HUES6 (cell line): Measurements from ENCODE around the gene PIK3R3.

ENCODE experiments used
- H3K27ac ChIP-seq: 2 replicates; pipeline ENCODE4 v1.7.0; 2013; ENCODE audit warnings: low read depth, mild to moderate bottlenecking, low read length, inconsistent platforms
- H3K27me3 ChIP-seq: 2 replicates; pipeline ENCODE4 v1.6.1; 2013; ENCODE audit warnings: low read length; ENCODE audit not compliant: control insufficient read depth, insufficient read depth
- H3K36me3 ChIP-seq: 2 replicates; pipeline ENCODE4 v1.6.1; 2013; ENCODE audit warnings: low read length; ENCODE audit not compliant: control insufficient read depth, insufficient read depth
- H3K4me1 ChIP-seq: 2 replicates; pipeline ENCODE4 v1.6.1; 2013; ENCODE audit warnings: low read length; ENCODE audit not compliant: control insufficient read depth, insufficient read depth
- H3K4me3 ChIP-seq: 2 replicates; pipeline ENCODE4 v1.5.1; 2013; ENCODE audit warnings: low read depth, low read length
- H3K9ac ChIP-seq: one replicate; pipeline ENCODE4 v1.6.1; 2013; ENCODE audit warnings: mild to moderate bottlenecking, low read length
- H3K9me3 ChIP-seq: 2 replicates; pipeline ENCODE4 v1.6.1; 2013; ENCODE audit warnings: low read depth, low read length; ENCODE audit not compliant: control insufficient read depth, insufficient read depth

PIK3R3 gene

GRCh38 chr1:46171871-46172270, 39.4 kb upstream of the PIK3R3 start:
- H3K36me3 ChIP-seq: no peaks in the 10 kb centered on the region
- no peaks in the 10 kb centered on the region for H3K9me3 ChIP-seq
- H3K9ac ChIP-seq: no peak overlapping the region
- no peak overlapping the region for H3K4me3 ChIP-seq
- peaks cover 36% of the 10 kb centered on the region for H3K4me1 ChIP-seq
- no peak overlapping the region for H3K27ac ChIP-seq
- H3K27me3 ChIP-seq: no peaks in the 10 kb centered on the region; the same call in 1 of the 2 replicates

- H3K27ac ChIP-seq: no peak overlapping the region
- H3K4me1 ChIP-seq: peaks cover 36% of the 10 kb centered on the region
- no peak overlapping the region for H3K9ac ChIP-seq
- no peaks in the 10 kb centered on the region for H3K9me3 ChIP-seq
- peaks cover 4% of the 10 kb centered on the region; the same call in 1 of the 2 replicates for H3K27me3 ChIP-seq
- no peak overlapping the region for H3K4me3 ChIP-seq
- no peaks in the 10 kb centered on the region for H3K36me3 ChIP-seq
Measured at GRCh38 chr1:46171351-46171750, 38.9 kb upstream of the PIK3R3 start.

GRCh38 chr1:46169811-46170454, 37.5 kb upstream of the PIK3R3 start:
- Histone ChIP-seq H3K27me3 (peaks cover 5% of the 10 kb centered on the region; the same call in 1 of the 2 replicates), H3K4me1 (peaks cover 29% of the 10 kb centered on the region), H3K9me3 (no peaks in the 10 kb centered on the region), H3K36me3 (no peaks in the 10 kb centered on the region), H3K4me3 (no peak overlapping the region), H3K27ac (no peak overlapping the region), H3K9ac (no peak overlapping the region)

GRCh38 chr1:46168477-46168876, 36.0 kb upstream of the PIK3R3 start:
- H3K9ac ChIP-seq: no peak overlapping the region
- H3K4me1 ChIP-seq: peaks cover 14% of the 10 kb centered on the region
- no peak overlapping the region for H3K27ac ChIP-seq
- H3K9me3 ChIP-seq: no peaks in the 10 kb centered on the region
- no peak overlapping the region for H3K4me3 ChIP-seq
- H3K36me3 ChIP-seq: no peaks in the 10 kb centered on the region
- peaks cover 5% of the 10 kb centered on the region; the same call in 1 of the 2 replicates for H3K27me3 ChIP-seq

GRCh38 chr1:46166521-46167462, 34.4 kb upstream of the PIK3R3 start:
- Histone ChIP-seq H3K27me3 (peaks cover 5% of the 10 kb centered on the region; the same call in 1 of the 2 replicates), H3K9me3 (no peaks in the 10 kb centered on the region), H3K9ac (no peak overlapping the region), H3K36me3 (no peaks in the 10 kb centered on the region), H3K27ac (no peak overlapping the region), H3K4me1 (peaks cover 6% of the 10 kb centered on the region), H3K4me3 (no peak overlapping the region; the same call in 1 of the 2 replicates)

- Histone ChIP-seq H3K4me3 (no peak overlapping the region), H3K9me3 (no peaks in the 10 kb centered on the region), H3K4me1 (no peaks in the 10 kb centered on the region), H3K27me3 (no peaks in the 10 kb centered on the region), H3K36me3 (no peaks in the 10 kb centered on the region), H3K9ac (no peak overlapping the region), H3K27ac (no peak overlapping the region)
Measured at GRCh38 chr1:46160212-46160611, 27.8 kb upstream of the PIK3R3 start.

- Histone ChIP-seq H3K4me1 (no peaks in the 10 kb centered on the region), H3K4me3 (no peak overlapping the region), H3K9me3 (no peaks in the 10 kb centered on the region), H3K27ac (no peak overlapping the region), H3K36me3 (no peaks in the 10 kb centered on the region), H3K27me3 (no peaks in the 10 kb centered on the region), H3K9ac (no peak overlapping the region)
Measured at GRCh38 chr1:46159516-46159915, 27.1 kb upstream of the PIK3R3 start.

GRCh38 chr1:46158312-46159281, 26.2 kb upstream of the PIK3R3 start:
- H3K9me3 ChIP-seq: no peaks in the 10 kb centered on the region
- no peaks in the 10 kb centered on the region for H3K36me3 ChIP-seq
- H3K4me3 ChIP-seq: no peak overlapping the region
- no peak overlapping the region for H3K9ac ChIP-seq
- H3K4me1 ChIP-seq: no peaks in the 10 kb centered on the region
- no peak overlapping the region for H3K27ac ChIP-seq
- H3K27me3 ChIP-seq: no peaks in the 10 kb centered on the region

GRCh38 chr1:46157916-46158311, 25.5 kb upstream of the PIK3R3 start:
- Histone ChIP-seq H3K4me1 (no peaks in the 10 kb centered on the region), H3K4me3 (no peak overlapping the region), H3K9me3 (no peaks in the 10 kb centered on the region), H3K9ac (no peak overlapping the region), H3K36me3 (no peaks in the 10 kb centered on the region), H3K27me3 (no peaks in the 10 kb centered on the region), H3K27ac (no peak overlapping the region)

GRCh38 chr1:46153732-46154131, 21.3 kb upstream of the PIK3R3 start:
- no peaks in the 10 kb centered on the region for H3K9me3 ChIP-seq
- H3K27ac ChIP-seq: no peak overlapping the region
- no peaks in the 10 kb centered on the region for H3K27me3 ChIP-seq
- no peaks in the 10 kb centered on the region for H3K36me3 ChIP-seq
- no peaks in the 10 kb centered on the region for H3K4me1 ChIP-seq
- H3K4me3 ChIP-seq: no peak overlapping the region
- no peak overlapping the region for H3K9ac ChIP-seq
